ENCODE results near the gene EHD2.
"Not testable (repeated sequence)": the region's sequence is repeated elsewhere in the genome, so short reads cannot be mapped to it uniquely, and the experiment has no call there.

DNA sequence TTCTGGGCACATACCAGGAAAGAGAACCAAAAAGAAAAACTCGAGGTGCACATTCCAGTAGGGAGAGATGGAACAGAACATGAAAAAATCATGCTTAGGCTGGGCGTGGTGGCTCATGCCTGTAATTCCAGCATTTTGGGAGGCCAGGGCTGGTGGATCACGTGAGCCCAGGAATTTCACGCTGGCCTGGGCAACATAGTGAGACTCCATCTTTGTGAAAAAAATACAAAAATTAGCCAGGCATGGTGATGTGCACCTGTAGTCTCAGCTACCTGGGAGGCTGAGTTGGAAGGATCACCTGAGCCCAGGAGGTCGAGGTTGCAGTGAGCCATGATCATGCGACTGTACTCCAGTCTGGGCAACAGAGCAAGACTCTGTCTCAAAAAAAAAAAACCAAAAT, 58.1 kb downstream of the EHD2 start:
- TF ChIP-seq, protein P1, sequence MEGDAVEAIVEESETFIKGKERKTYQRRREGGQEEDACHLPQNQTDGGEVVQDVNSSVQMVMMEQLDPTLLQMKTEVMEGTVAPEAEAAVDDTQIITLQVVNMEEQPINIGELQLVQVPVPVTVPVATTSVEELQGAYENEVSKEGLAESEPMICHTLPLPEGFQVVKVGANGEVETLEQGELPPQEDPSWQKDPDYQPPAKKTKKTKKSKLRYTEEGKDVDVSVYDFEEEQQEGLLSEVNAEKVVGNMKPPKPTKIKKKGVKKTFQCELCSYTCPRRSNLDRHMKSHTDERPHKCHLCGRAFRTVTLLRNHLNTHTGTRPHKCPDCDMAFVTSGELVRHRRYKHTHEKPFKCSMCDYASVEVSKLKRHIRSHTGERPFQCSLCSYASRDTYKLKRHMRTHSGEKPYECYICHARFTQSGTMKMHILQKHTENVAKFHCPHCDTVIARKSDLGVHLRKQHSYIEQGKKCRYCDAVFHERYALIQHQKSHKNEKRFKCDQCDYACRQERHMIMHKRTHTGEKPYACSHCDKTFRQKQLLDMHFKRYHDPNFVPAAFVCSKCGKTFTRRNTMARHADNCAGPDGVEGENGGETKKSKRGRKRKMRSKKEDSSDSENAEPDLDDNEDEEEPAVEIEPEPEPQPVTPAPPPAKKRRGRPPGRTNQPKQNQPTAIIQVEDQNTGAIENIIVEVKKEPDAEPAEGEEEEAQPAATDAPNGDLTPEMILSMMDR (IDR thresholded peaks at IDR 0.05), result not testable (repeated sequence)
- not testable (repeated sequence) for TF ChIP-seq POLR2AphosphoS5 (IDR thresholded peaks at IDR 0.05)
